CD4-positive, alpha-beta T cell treated with Interleukin-10 for 1 hour (primary cell): ENCODE data around the gene TRHDE.
"Not testable (repeated sequence)": the region's sequence is repeated elsewhere in the genome, so short reads cannot be mapped to it uniquely, and the experiment has no call there.

Source experiments
- DNase-seq: peaks from one replicate; pipeline ENCODE4 v3.0.0-alpha.2; 2020

TRHDE gene

DNA sequence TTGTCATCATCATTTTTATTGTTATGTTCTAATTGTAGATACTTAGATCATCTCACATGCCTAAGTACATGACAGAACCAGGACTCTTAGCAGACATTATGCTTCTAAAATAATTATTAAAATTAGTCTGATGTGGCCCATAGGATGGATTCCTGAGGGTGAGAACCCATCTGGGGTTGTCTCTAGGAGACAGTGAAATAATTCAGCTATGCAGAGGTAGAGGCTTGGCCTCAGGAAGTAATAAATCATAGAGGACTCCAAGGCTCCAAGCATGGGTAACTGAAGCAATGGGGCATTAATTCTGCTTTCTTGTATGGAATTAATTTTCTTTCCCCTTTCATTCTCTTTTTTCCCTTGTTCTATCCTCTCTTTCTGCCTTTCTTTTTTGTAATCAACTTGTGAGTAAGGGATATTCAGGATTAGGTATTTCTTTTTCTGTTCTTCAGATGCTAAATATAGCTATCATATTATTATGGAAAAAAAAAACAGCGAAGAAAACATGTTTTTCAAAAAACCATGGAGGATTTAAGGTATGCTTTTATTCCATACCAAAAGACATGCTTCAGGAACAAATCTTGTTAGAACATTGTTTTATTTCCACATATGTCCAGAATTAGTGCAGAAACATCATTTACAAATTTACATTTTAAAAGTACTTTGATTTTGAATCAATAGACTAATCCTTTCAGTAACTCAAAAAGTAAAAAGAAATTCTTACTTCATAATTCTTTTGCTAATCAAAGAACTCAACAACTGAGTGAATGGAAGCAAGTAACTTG, 263.2 kb downstream of the TRHDE start:
- no peak for DNase-seq

DNA sequence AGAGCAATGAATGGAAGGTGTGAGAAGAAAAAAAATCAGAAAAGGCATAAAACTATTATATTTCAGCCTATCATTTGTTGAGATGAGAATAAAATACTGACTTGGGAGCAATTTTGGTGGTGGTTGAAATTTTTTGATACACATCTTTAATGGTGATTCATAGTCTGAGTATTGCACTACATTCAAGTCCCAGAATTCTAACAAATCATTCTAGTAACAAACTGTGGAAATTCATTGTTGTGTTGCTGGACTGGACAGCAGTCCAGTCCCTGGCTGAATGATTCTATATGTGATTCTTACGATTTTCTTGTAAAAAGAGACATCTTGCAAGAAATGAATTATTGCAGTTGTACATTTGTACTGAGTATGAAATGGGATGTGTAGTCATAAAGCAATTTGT, 268.6 kb downstream of the TRHDE start:
- no peak for DNase-seq

DNA sequence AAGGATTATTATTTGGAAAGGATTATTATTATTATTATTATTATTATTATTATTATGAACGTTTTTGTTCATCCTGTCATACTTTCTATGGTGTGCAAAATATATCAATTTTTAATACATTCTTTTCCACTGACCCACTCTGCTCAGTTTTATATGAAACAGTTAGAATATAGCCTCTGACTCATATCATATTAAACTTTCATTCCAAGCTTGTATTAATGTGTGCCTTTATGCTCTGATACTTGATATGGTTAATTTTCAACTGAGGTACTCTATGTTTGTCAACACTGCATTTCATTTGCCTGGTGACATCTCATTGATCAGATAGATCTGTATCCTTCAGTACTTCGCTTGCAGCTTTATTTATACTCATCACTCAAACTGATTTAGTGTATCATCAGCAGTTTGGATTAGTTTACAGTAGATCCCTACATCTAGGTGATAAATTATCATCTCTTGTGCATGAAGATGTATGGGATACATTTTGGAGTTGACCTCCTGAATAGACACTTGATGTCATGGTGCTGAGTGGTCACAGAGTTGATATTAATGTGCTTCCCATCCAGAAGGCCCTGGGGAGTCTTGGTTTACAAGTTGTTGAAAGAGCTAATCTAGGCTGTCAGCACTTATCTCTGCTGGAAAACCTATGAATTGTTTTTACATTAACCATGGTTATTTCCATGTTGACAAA, 271.8 kb downstream of the TRHDE start:
- no peak for DNase-seq

DNA sequence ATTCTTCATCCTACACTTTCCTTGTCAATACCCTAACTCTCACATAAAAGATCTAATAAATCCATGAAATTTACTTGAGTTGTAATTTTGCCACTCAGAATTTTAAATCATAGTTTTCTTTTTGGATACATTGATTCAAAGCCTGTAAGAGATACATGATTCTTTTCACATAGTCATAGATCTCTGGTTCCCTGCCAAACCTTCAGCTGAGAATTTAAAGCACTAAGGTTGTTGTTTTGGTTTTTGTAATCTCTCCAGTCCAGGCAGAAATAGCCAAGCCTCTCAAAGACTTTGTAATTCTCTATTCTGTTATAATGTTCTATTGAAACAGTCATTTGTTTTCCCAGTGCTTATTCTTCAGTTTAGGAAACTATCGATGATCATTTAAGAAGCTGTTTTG, 273.9 kb downstream of the TRHDE start:
- no peak for DNase-seq

DNA sequence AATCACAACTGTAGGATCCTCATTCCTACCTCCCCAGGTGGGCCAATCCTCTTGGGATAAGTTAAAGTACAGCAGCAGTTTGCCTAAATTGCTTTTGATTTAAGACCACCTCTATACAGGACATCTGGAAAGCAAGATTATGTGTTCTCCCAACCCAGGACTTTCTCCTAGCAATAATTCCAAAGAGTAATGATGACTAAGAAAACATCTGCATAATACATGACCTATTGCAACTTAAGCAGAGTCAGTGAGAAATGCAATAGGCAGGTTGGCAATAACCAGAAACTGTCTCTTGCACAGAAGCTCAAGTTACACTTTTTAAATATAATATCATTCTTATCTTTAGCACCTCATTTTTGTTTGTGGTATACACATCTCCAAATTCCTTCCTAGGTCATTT, 275.4 kb downstream of the TRHDE start:
- no peak for DNase-seq

DNA sequence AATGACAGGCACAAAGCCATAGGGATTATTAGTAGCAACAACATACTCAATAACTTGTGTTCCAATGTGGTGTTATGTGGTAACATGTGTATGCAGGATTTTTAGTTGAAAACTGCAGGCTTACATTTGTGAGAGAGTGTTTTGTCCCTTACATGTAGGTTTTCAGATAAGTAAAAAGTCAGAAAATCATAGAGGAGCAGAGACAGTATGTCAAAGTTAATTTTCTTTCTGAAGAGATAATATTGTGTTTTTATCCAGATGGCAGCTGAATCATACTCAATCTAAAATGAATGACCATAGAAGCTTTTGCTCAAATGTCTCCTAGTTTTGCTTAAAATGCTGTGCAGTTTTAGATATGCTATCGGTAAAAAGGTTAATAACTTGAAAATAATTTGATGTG, 277.0 kb downstream of the TRHDE start:
- no peak for DNase-seq

DNA sequence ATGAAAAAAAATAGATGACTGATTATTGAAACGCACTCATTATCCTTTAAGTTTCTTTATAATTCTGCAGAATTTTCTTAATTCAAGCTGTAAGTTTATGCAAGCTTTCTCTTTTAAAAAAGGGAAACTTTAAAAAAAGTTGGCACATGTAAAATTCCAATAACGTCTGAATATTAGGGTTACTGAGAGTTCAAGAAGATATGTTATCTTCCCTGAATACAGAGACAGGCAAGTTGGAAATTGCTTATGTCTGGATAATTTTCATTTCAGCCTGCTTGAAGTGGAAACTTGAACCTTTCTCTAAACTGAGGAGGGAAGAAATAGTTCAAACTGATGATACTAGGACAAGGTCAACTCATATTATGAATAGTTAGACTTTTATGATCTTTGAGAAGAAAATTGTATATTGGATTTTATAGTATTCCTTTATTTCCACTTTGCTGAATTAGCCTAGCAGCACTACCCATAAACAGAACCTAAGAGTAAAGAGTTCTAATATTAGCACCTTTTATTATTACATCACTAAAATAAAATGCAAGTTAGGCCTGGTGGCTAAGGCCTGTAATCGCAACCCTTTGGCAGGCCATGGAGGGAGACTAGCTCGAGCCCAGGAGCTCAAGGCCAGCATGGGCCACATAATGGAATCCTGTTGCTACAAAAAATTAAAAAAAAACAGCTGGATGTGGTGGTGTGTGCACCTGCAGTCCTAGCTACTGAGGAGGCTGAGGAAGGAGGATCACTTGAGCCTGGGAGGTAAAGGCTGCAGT, 288.0 kb downstream of the TRHDE start:
- no peak for DNase-seq

DNA sequence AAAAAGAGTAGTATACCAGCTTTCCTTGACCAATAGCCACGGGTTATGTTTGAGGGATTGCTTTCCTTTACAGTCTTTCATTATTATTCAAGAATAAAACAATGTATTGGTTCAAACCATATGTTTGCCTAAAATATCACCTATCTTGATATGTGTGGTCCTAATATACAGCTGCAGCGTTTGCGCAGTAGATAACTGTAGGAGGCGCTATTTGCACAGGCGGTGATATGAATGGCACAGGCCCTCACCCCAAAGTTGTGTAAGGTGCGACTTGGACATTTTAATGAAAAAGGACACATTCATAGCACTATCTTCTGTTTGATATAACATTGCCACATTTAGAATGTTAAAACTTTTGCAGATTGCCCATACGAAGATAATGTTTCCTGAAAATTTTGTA, 298.4 kb downstream of the TRHDE start:
- DNase-seq, result no peak

DNA sequence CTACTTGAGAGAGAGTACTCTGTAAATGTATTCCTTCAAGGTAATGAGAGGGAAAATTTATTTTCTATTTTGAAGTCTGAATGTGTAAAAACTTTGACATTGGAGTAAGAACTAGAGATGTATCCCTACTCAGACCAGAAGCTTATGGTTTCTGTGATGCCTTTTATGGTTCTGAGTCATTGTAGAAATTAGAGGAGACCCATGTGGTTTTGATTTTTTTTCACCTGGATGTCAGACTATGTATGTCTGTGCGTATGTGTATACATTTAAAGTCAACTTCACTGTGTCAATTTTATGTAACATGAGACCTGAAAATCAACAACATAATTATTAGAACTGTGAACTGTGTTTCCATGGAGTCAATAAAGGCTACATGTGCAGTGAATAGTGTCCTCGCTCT, 302.0 kb downstream of the TRHDE start:
- DNase-seq, result no peak

DNA sequence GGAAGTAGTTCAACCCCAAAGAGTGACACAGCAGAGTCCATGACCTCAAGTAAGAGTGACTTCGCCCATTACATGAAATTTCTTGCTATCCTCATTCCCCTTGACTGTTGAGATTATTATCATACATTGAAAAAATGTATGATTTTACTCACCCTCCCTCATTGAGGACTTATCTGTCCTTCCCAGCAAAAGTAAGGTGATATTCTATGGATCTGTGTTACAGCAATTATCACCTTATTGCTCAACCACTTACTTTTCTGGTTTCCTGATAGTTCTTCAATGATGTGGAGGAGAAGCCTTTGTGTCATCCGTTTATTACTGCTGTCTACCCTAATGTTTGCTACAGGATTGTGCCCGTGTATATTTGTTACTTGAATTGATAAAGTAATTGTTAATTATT, 306.2 kb downstream of the TRHDE start:
- no peak for DNase-seq

DNA sequence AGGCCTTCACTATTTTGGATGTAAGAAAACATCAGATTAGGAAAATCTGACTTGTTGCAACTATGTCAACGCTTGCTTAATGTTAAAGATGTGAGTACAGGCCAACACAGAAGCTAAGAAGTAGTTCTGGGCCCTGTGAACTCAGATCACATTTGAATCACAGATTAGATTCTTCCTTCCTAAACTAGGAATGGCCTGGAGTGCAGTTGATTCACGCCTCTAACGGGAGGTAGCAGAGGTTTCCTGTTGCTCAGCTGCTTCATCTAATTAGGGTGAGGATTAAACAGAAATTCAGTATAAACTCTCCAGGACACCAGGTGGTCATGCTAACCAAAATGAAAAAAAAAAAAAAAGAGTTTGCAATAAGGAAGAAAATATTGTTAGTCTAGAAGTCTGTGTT, 314.3 kb downstream of the TRHDE start:
- no peak for DNase-seq

DNA sequence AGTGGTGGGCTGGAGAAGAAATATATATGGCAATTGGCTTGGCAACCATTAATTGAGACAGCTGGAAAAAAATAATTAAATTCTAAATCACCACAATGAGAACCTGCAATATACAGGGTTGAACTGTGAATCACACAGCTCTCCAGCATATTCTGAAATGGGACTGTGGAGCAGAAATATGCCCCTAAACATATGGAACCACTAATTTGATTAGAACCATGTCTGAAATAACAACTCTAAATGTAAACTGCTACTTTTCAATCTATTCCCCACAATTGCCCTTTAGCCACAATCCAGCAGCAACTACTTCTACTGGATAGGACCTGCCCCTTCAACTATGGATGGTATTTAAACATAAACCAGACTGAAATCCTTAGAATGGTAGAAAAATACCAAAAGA, 330.4 kb downstream of the TRHDE start:
- DNase-seq, result no peak

DNA sequence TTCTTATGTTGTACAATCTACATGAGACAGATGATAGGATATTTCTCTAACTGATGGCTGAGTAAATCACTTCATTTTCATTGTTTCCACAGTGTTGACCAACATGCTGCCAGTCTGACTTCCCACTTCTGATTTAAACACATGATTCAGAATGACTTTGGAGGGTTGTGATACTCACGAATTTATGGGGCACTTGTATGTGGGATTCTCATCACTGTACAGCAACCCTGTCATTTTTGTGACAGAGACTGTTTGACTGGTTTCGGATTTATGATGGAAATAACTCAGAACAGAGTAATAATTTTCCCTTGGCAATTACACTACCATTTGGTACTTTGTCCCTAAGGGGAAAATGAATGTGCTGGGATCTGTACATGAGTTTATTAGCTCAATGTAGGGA, 333.8 kb downstream of the TRHDE start:
- no peak for DNase-seq

DNA sequence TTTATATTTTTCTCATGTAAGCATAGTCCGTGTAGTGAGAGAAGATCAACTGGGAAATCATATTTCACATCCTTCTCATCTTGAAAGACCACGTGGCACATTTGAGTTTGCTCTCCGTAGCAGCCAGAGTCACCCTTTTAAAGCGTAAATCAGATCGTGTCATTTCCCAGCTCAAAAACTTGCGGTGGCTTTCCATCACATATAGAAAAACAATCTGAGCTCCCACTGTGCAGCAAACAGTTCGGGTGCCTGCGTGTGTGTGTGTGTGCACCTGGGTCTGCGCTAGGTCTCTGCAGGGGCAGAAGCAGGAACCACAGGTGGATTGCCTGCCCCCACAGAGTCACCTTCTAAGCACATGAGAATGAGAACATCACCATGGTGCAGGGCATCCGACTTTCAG, 338.2 kb downstream of the TRHDE start:
- DNase-seq, result no peak

DNA sequence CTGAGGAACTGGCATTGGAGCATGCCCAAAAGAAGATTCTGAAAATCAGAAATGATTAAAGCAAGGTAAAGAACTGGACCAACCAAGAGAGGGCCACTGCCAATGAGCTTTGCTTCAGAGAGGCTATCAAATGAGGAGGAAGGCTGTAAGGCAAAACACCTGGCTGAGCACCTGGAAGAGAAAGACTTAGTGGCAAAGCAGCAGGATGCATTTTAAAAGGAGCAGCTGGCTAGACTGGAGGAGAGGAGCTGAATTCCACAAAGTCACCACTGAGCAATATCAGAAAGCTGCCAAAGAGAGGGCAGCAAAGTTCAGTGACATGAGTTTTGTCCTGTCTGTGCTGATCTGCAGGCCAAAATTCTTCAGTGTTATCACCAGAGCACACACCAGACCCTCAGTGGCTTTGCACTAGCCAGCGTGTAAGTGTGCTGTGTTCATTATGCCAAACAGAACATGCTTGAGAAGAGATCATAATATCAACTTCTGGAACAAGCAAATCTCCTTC, 338.7 kb downstream of the TRHDE start:
- DNase-seq, result no peak

DNA sequence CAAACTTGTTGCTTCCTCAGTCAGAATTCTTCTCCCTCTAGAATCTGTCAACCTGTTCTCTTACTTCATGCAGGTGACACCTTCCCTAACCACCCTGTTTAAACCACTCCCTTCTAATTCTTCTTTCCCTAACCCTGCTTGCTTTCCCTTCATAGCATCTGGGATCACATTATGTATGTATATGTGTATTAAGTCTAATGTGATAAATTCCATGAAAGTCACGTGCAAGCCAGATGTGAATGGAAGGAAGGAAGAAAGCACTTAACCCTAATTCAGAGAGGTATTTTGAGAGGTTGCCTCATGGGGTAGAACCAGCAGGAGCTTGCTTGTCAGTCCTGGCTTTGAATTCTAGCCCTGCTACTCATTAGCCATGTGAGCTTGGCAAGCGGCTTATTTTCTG, 340.0 kb downstream of the TRHDE start:
- DNase-seq, result no peak

DNA sequence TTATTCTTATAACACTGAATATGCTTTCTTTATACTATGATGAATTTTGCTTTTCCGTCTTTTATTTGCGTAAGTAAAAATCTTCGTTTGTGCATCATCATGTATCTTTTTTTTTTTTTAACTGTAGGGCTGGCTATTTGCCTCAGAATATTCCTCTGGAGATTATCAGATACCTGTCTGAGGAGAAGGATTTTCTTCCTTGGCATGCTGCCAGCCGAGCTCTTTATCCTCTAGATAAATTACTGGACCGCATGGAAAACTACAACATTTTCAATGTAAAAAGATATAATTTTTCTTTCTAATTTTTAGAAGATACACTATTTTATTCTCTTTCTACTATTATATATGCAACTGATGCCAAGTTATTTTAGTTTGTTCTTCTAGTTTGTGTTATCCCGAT, 346.6 kb downstream of the TRHDE start:
- DNase-seq, result no peak

DNA sequence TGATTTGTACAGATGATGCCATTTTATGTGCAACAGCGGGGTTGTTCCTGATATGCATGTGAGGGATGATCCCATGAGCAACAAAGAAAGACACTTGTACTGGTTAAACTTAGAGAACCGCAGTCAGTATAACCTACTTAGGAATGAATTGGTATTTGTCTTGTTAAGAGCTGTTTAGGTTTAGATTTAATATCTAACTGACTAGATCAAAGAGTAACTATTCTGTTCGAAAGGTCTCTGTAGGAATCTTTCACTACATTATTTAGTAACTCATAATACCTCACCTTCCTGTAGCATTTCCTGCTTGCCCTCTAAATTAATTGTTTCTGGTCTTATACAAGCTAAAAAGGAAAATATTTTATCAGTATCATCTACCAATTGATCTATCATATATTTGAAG, 350.4 kb downstream of the TRHDE start:
- no peak for DNase-seq

DNA sequence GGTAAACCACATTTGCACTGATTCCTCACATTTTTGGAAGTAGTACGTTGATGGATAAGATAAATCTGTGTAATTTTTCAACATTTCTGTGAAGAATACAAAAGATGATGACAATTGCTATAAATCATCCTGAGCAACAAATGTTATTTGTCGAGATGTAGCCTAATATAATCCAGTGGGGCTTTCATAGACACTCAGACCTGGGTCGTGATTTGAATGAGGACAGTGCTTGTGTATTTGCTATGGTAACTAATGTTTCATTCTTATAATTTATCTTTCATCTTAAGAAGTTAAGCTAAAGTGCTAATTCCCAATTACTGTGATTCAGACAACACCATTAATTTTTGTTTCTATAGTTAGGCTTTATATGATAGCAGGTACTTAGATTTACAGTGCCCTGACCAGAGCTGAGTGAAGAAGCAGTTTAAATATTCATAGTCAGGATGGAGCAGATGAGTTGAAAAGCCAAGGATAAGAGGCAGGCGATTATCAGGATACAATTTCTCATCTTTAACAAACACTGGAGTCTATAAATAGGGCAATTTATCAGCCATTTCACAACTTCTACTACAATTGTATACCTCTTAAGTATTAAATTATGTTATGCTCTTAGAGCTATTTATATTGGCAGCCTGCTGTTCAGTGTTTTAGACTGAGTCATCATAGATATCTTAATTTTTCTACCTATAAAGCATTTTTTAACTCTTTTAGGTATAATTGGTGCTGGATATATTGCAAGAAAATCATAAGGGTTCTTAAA, 359.9 kb downstream of the TRHDE start:
- no peak for DNase-seq

DNA sequence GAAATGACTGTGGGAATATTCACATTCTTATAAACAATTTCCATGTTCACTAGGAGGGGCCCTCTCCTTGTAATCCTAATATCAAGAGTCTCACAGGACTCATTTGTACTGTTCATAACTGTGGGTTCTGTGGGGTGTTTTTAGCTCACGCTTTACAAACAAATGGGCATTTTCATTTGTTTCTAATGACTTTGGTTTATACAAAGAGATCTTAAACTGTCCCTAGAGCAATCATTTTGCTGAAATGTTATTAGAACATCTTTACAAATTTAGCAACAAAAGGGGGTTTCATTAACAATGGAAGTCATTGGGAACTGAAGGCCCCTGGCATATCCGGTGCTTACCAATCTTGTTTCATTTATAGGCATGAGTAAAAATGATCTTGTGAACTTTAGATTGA, 370.5 kb downstream of the TRHDE start:
- DNase-seq, result no peak

DNA sequence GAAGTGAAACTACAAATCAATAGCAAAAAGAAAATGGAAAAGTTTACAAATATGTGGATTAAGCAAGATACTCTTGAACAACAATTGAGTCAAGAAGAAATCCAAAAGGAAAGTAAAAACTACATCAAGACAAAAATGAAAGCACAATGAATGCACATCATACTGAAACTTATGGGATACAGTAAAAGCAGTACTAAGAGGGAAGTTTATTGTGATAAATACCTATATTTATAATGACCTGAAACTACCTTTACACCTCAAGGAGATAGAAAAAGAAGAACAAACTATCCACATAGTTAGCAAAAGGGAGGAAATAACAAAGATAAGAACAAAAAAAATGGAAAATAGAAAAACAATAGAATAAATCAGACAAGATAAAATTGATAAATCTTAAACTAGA, 375.0 kb downstream of the TRHDE start:
- DNase-seq, result no peak

DNA sequence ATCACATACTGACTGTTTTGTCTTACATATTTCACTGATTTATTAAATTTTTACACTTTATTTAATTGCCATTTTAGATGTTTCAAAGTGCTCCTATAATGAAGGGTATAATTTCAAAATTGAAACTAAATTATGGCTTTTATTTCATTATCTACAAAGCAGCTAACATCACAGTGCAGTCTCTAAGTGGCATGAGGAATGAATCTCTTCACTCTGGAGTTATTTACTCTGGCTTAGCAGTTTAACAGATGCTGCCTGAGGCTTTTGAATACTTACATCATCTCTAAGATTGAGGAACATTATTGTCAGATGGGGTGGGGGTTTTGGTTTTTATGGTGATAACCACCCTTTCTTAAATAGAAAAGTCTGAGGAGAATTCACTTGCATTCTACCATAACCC, 386.4 kb downstream of the TRHDE start:
- no peak for DNase-seq

DNA sequence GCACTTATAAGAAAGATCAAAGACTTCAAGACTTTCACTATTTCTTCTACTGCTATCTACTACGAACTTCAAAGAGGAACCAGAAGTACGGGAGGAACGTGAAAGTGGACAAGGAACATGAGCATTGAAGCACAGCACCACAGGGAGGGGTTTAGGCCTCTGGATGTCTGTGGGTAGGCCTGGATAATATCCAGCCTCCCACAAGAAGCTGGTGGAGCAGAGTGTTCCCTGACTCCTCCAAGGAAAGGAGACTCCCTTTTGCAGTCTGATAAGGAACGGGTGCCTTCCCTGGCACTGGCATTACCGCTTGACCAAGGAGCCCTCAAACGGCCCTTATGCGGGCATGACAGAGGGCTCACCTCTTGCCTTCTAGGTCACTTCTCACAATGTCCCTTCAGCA, 388.0 kb downstream of the TRHDE start:
- DNase-seq, result not testable (repeated sequence)
